HepG2 (cell line): ENCODE measurements around the gene FARSB. TPM values are rescaled to one million over a fixed set of nuclear protein-coding genes. Genes with fewer than 3 reads are reported as not detected.

Source experiments
- ARID4A ChIP-seq: sonication (generic); formaldehyde crosslinking; IDR thresholded peaks from 2 replicates; pipeline ENCODE4 v1.5.0; 2020; ENCODE audit warnings: mild to moderate bottlenecking, missing genetic modification reagents, borderline replicate concordance
- GATAD1 ChIP-seq: IDR thresholded peaks from 2 replicates; pipeline ENCODE4 v1.6.1; 2016; ENCODE audit warnings: missing genetic modification reagents, missing compliant biosample characterization
- KDM1A ChIP-seq: IDR thresholded peaks from 2 replicates; pipeline ENCODE4 v1.6.1; 2016; ENCODE audit warnings: missing compliant biosample characterization
- PAXIP1 ChIP-seq: sonication (generic); formaldehyde crosslinking; conservative IDR thresholded peaks from 2 replicates; pipeline ENCODE4 v1.4.0; 2020; ENCODE audit warnings: mild to moderate bottlenecking, missing genetic modification reagents, moderate library complexity
- RNF2 ChIP-seq: fragments of 450-650 bp; conservative IDR thresholded peaks from 2 replicates; pipeline ENCODE4 v1.6.1; 2016; ENCODE audit warnings: low read depth
- SAP130 ChIP-seq: IDR thresholded peaks from 2 replicates; pipeline ENCODE4 v1.6.1; 2016; ENCODE audit warnings: low read depth
- SMAD3 ChIP-seq: sonication (generic); formaldehyde crosslinking; IDR thresholded peaks from 2 replicates; pipeline ENCODE4 v1.4.0; 2020; ENCODE audit warnings: missing genetic modification reagents
- ZFP36L2 ChIP-seq: sonication (generic); formaldehyde crosslinking; IDR thresholded peaks from 2 replicates; pipeline ENCODE4 v1.4.0; 2020; ENCODE audit warnings: missing genetic modification reagents
- ZNF264 ChIP-seq: sonication (generic); formaldehyde crosslinking; IDR thresholded peaks from 2 replicates; pipeline ENCODE4 v1.4.0; 2020; ENCODE audit warnings: missing genetic modification reagents
- ZNF333 ChIP-seq: sonication (generic); formaldehyde crosslinking; IDR thresholded peaks from 2 replicates; pipeline ENCODE4 v1.4.0; 2020; ENCODE audit warnings: mild to moderate bottlenecking, missing genetic modification reagents, borderline replicate concordance
- ZNF572 ChIP-seq: sonication (generic); formaldehyde crosslinking; IDR thresholded peaks from 2 replicates; pipeline ENCODE4 v1.5.1; 2020; ENCODE audit warnings: mild to moderate bottlenecking, missing genetic modification reagents
- ZSCAN22 ChIP-seq: sonication (generic); formaldehyde crosslinking; IDR thresholded peaks from 2 replicates; pipeline ENCODE4 v1.4.0; 2020; ENCODE audit warnings: mild to moderate bottlenecking, missing genetic modification reagents
- polyA plus RNA-seq, 8 experiments: library from polyadenylated mRNA; depleted of rRNA in 3 of 8; stranded (reverse) in 7 of 8; unstranded in 1 of 8; fragments of >200 nt; fragmentation: Illumina TruSeq in 4 of 8; extraction: Trizol in 4 of 8; gene quantifications; 2 replicates each; pipeline versions ENCODE4 v1.2.1 to v1.2.3, GENCODE V29; 2011 to 2016; ENCODE audit warnings: low read depth in 4 of 8, missing spikeins in 1 of 8, mixed read lengths in 1 of 8; ENCODE audit not compliant: insufficient read depth in 1 of 8
- total RNA-seq, 5 experiments: library from RNA; depleted of rRNA; stranded (reverse); fragments of >200 nt; fragmentation: Illumina TruSeq; extraction: Trizol; gene quantifications; 2 replicates each; pipeline ENCODE4 v1.2.3, GENCODE V29; 2016; ENCODE audit warnings: low read depth in 1 of 5
- TF ChIP-seq, protein P1 (sequence below): sonication (generic); formaldehyde crosslinking; IDR thresholded peaks from 2 replicates; pipeline ENCODE4 v1.5.1; 2020; ENCODE audit warnings: missing genetic modification reagents, mild to moderate bottlenecking, borderline replicate concordance
- TF ChIP-seq, protein P2 (sequence below): sonication (generic); formaldehyde crosslinking; IDR thresholded peaks from 2 replicates; pipeline ENCODE4 v1.5.0; 2020; ENCODE audit warnings: mild to moderate bottlenecking, missing genetic modification reagents

FARSB gene
- total and polyA plus RNA-seq, 2 of the 13 experiments (the other 11 are each of a cell fraction or from before 2014, with no cell fraction given): 23.3 to 45.9 TPM

- TF ChIP-seq ARID4A (peak; percentile 49; the same call in 1 of the 2 replicates), ZFP36L2 (no peak), ZSCAN22 (CRISPR knock-in tag) (no peak), SAP130 (peak; percentile 64), ZNF572 (CRISPR knock-in tag) (no peak), ZNF333 (no peak), PAXIP1 (CRISPR knock-in tag) (peak; percentile 40; the same call in 1 of the 2 replicates), ZNF264 (no peak), SMAD3 (CRISPR knock-in tag) (peak; percentile 81; the same call in 1 of the 2 replicates), KDM1A (CRISPR knock-in tag) (0 out of 2 replicates have a peak, but pooled peaks have one; percentile 26), GATAD1 (CRISPR knock-in tag) (0 out of 2 replicates have a peak, but pooled peaks have one; percentile 34), RNF2 (no peak)
- TF ChIP-seq, protein P1, sequence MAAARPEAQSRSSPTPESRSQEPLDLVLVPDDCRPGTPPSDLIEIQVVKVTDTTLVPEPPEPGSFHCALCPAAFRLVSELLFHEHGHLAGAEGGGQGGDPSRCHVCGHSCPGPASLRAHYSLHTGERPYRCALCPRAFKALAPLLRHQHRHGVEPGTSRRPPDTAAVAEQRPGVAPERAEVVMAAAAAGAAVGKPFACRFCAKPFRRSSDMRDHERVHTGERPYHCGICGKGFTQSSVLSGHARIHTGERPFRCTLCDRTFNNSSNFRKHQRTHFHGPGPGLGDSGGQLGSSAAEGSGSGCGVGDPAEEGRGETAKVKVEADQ (CRISPR knock-in tag): no peak
- TF ChIP-seq, protein P2, sequence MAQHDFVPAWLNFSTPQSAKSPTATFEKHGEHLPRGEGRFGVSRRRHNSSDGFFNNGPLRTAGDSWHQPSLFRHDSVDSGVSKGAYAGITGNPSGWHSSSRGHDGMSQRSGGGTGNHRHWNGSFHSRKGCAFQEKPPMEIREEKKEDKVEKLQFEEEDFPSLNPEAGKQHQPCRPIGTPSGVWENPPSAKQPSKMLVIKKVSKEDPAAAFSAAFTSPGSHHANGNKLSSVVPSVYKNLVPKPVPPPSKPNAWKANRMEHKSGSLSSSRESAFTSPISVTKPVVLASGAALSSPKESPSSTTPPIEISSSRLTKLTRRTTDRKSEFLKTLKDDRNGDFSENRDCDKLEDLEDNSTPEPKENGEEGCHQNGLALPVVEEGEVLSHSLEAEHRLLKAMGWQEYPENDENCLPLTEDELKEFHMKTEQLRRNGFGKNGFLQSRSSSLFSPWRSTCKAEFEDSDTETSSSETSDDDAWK (CRISPR knock-in tag): no peak
Observed at GRCh38 chr2:222690564-222691200, 34.8 kb upstream of the FARSB start (continued).
